OCI-LY3 (cell line): Measurements from ENCODE around the gene CHST14.

Source experiments
- EZH2phosphoT487 ChIP-seq: fragments of 200-600 bp; shearing (Covaris generic); IDR thresholded peaks from 2 replicates; pipeline ENCODE4 v1.6.1; 2018; ENCODE audit warnings: antibody characterized with exemption, mixed run types, low read depth
- TF ChIP-seq, protein P1 (sequence below): fragments of 200-600, 300-600 bp; sonication (generic); IDR thresholded peaks from 2 replicates; pipeline ENCODE4 v1.5.1; 2014; ENCODE audit warnings: antibody characterized with exemption, low read length, low read depth

DNA sequence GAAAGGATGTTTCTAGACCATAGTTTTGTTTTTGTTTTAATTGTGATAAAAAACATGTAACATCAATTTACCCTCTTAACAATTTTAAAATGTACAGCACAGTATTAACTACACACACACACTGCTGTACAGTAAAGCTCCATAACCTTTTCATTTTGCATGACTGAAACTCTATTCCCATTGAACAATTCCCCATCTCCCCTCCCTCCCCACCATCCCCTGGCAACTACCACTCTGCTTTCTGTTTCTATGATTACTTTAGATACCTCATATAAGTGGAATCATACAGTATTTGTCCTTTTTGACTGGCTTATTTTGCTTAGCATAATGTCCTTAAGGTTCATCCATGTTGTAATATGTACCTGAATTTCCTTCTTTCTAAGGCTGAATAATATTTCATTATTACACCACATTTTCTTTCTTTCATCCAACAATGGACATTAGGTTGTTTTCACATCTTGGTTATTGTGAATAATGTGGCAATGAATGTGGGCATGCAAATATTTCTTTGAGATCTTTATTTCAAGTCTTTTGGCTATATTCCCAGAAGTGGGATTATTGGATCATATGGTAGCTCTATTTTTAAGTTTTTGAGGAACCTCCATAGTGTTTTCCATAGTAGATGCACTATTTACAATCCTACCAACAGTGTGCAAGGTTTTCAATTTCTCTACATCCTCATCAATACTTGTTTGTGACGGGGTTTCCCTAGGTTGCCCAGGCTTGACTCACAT, 10.7 kb downstream of the CHST14 start:
- TF ChIP-seq, protein P1, sequence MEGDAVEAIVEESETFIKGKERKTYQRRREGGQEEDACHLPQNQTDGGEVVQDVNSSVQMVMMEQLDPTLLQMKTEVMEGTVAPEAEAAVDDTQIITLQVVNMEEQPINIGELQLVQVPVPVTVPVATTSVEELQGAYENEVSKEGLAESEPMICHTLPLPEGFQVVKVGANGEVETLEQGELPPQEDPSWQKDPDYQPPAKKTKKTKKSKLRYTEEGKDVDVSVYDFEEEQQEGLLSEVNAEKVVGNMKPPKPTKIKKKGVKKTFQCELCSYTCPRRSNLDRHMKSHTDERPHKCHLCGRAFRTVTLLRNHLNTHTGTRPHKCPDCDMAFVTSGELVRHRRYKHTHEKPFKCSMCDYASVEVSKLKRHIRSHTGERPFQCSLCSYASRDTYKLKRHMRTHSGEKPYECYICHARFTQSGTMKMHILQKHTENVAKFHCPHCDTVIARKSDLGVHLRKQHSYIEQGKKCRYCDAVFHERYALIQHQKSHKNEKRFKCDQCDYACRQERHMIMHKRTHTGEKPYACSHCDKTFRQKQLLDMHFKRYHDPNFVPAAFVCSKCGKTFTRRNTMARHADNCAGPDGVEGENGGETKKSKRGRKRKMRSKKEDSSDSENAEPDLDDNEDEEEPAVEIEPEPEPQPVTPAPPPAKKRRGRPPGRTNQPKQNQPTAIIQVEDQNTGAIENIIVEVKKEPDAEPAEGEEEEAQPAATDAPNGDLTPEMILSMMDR, result no peak
- TF ChIP-seq EZH2phosphoT487, result no peak
